IPS DF 4.7 (cell line): ENCODE results near the gene RNF166.
"Not testable (repeated sequence)": the region's sequence is repeated elsewhere in the genome, so short reads cannot be mapped to it uniquely, and the experiment has no call there.

ENCODE experiments used
- DNase-seq: peaks from one replicate; pipeline ENCODE4 v3.0.0-alpha.2; 2013; ENCODE audit warnings: low spot score; ENCODE audit errors: extremely low read depth

RNF166 gene

GRCh38 chr16:88673716-88674379 lies 32.4 kb downstream of the RNF166 start:
- no peak for DNase-seq

GRCh38 chr16:88672776-88673175 lies 33.4 kb downstream of the RNF166 start:
- DNase-seq = no peak

- DNase-seq = no peak
Observed at GRCh38 chr16:88671806-88672205, 34.4 kb downstream of the RNF166 start.

- no peak for DNase-seq
Observed at GRCh38 chr16:88669980-88670379, 36.2 kb downstream of the RNF166 start.

GRCh38 chr16:88669493-88669892 lies 36.7 kb downstream of the RNF166 start:
- not testable (repeated sequence) for DNase-seq

- no peak for DNase-seq
Observed at GRCh38 chr16:88667461-88667860, 38.7 kb downstream of the RNF166 start.

- no peak for DNase-seq
Observed at GRCh38 chr16:88665570-88665969, 40.6 kb downstream of the RNF166 start.

- no peak for DNase-seq
Observed at GRCh38 chr16:88665148-88665547, 41.1 kb downstream of the RNF166 start.

GRCh38 chr16:88662843-88663606 lies 43.2 kb downstream of the RNF166 start, which contains the start of gene MVD:
TSS of gene MVD (minus strand) at chr16:88663091. CDS start at chr16:88663080, 11 bp downstream.
- peak; percentile 96 for DNase-seq

- no peak for DNase-seq
Observed at GRCh38 chr16:88662222-88662842, 43.9 kb downstream of the RNF166 start.

- no peak for DNase-seq
Observed at GRCh38 chr16:88661468-88661867, 44.7 kb downstream of the RNF166 start.

- DNase-seq = no peak
Observed at GRCh38 chr16:88659160-88659559, 47.0 kb downstream of the RNF166 start.

GRCh38 chr16:88658714-88659113 lies 47.5 kb downstream of the RNF166 start:
- no peak for DNase-seq

- no peak for DNase-seq
Observed at GRCh38 chr16:88657371-88657770, 48.8 kb downstream of the RNF166 start.

- no peak for DNase-seq
Observed at GRCh38 chr16:88656291-88656980, 49.8 kb downstream of the RNF166 start.

- no peak for DNase-seq
Observed at GRCh38 chr16:88655733-88656281, 50.4 kb downstream of the RNF166 start.

GRCh38 chr16:88655053-88655732 lies 51.0 kb downstream of the RNF166 start:
- no peak for DNase-seq

- DNase-seq = no peak
Observed at GRCh38 chr16:88654363-88655052, 51.7 kb downstream of the RNF166 start.

GRCh38 chr16:88653596-88654362 lies 52.4 kb downstream of the RNF166 start:
- no peak for DNase-seq

GRCh38 chr16:88653101-88653500 lies 53.1 kb downstream of the RNF166 start:
- no peak for DNase-seq
